ENCODE data around the gene ACMSD. TPM values are rescaled to one million over a fixed set of nuclear protein-coding genes. Genes with fewer than 3 reads are reported as not detected.
A peak's percentile ranks its signal among the peaks of the same experiment; 100 is the strongest.

The ACMSD gene
- total and polyA plus RNA-seq, 2 of the 13 experiments (the other 11 are each of a cell fraction or from before 2014, with no cell fraction given): not detected

GRCh38 chr2:134917888-134918525 is 79.6 kb downstream of the ACMSD start (continued):
- TF ChIP-seq ZNF317 (CRISPR knock-in tag; IDR thresholded peaks at IDR 0.05) (peak; percentile 89), ZNF142 (CRISPR knock-in tag; IDR thresholded peaks at IDR 0.05) (peak; percentile 78; the same call in 1 of the 2 replicates), KIAA2018 (CRISPR knock-in tag; IDR thresholded peaks at IDR 0.05; ENCODE audit: borderline replicate concordance) (no peak), FOXP1 (IDR thresholded peaks at IDR 0.05) (no peak), FOXP1 (CRISPR knock-in tag; IDR thresholded peaks at IDR 0.05) (no peak), RORA (CRISPR knock-in tag; IDR thresholded peaks at IDR 0.05) (no peak), ZNF574 (CRISPR knock-in tag; IDR thresholded peaks at IDR 0.05) (no peak), ZFP62 (CRISPR knock-in tag; IDR thresholded peaks at IDR 0.05) (no peak), TFE3 (CRISPR knock-in tag; IDR thresholded peaks at IDR 0.05) (no peak)
